Stimulated activated CD4-positive, alpha-beta T cell treated with anti-CD3 and anti-CD28 coated beads, Interleukin-1b, Interleukin-23, amount 100 ng/mL, for 48 hours (primary cell): ENCODE data around the gene FOXD1.
"Not testable (repeated sequence)": the region's sequence is repeated elsewhere in the genome, so short reads cannot be mapped to it uniquely, and the experiment has no call there.

ENCODE experiments used
- DNase-seq: peaks from one replicate; pipeline ENCODE4 v3.0.0-alpha.2; 2020

FOXD1 gene

GRCh38 chr5:73415171-73415570, 33.4 kb downstream of the FOXD1 start:
- no peak for DNase-seq

DNA sequence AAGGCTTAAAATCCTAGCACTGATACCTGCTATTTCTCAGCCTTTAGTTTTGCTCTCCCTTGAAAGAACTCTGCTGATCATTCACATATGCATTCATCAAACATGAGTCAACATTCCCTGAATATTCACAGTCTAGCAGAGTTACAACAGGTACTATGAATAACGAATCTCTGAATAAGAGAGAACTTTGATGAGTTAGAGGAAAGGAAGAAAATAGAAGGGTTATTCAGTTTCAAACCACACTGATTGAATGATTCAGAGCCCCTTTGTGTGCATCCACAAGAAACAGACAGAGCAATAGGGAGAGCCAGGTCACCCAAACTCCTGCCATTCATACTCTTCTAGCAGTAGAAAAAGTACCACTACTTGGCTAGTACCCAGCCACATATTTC, 36.0 kb downstream of the FOXD1 start:
- DNase-seq, result no peak

GRCh38 chr5:73411936-73412596, 36.5 kb downstream of the FOXD1 start:
- no peak for DNase-seq

DNA sequence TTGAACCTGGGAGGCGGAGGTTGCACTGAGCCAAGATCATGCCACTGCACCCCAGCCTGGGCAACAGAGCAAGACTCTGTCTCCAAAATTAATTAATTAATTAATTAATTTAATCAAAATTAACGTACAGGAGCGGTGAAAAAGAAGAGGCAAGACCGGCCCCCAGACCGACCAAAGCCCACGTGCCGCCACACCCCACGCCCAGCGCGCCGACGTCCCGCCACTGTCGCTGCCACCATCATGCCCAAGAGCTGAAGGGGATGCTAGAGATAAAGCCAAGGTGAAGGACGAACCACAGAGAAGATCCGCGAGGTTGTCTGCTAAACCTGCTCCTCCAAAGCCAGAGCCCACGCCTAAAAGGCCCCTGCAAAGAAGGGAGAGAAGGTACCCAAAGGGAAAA, 38.6 kb downstream of the FOXD1 start:
- not testable (repeated sequence) for DNase-seq

- DNase-seq, result no peak
Observed at GRCh38 chr5:73405691-73406090, 42.9 kb downstream of the FOXD1 start.

DNA sequence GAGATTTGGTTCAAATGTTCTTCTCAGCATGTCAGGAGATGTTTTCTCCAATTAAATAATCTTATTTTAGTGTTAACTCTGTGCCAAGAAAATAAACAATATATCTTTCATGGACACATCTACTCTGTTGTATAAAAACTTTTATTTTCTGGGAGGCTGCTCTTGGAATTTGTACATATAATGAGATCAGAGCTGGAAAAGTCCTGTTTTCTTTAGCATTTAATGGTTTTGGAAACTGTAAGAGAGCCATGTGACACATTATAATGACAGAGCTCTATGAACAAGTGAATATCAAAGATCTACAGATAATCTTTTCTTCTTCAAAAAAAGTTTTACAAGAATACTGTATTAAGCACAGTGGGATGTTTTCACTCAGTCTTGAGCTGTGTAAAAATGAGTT, 48.8 kb downstream of the FOXD1 start:
- DNase-seq, result no peak
